Measurements from ENCODE around the gene MVK. TPM values are rescaled to one million over a fixed set of nuclear protein-coding genes. Genes with fewer than 3 reads are reported as not detected.

The MVK gene
- total and polyA plus RNA-seq, 7 donors, result 9.1 to 40.8 (median 13.8) TPM

DNA sequence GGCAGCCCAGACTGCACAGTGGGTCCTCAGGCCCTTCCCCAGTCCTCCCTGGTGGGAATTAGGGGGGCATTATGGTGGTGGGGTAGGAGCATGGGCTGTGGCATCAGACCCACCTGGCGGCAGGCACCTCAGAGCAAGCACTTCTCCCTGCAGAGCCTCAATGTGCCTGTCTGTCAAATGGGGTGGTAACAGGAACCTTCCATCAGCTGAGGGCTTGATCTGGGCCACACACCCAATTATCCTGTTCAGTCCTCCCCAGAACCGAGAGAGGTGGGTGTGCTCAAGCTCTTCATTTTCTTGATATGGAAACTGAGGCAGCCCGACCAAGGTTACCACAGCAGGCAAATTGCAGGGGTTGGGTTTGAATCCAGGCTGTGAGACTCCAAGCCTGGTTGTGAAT, 38.4 kb downstream of the MVK start:
- DNase-seq, result no peak
- no peak for TF ChIP-seq CTCF (IDR thresholded peaks at IDR 0.05)
- TF ChIP-seq POLR2A (IDR thresholded peaks at IDR 0.05), result no peak
- no peak for TF ChIP-seq EP300 (IDR thresholded peaks at IDR 0.05)
- TF ChIP-seq POLR2AphosphoS5 (IDR thresholded peaks at IDR 0.05), result no peak
- 86 to 90% methylated on average over 3 of the region's 3 CpGs for WGBS, 2 donors
- intact Hi-C loops (cut with DNase I), result no loop called here
- no peaks in the 10 kb centered on the region for H3K4me1 ChIP-seq
- no peak overlapping the region for H3K27ac ChIP-seq
- no peaks in the 10 kb centered on the region for H3K36me3 ChIP-seq
- peaks cover 0 to 60% (median 23%) of the 10 kb centered on the region in 3 donors for H3K27me3 ChIP-seq
- no peaks in the 10 kb centered on the region for H3K9me3 ChIP-seq
- H3K4me3 ChIP-seq, result no peak overlapping the region

GRCh38 chr12:109612975-109613502, 39.4 kb downstream of the MVK start:
- no peak overlapping the region for H3K4me3 ChIP-seq
- H3K9me3 ChIP-seq, result no peaks in the 10 kb centered on the region
- TF ChIP-seq POLR2A (IDR thresholded peaks at IDR 0.05) (no peak), CTCF (IDR thresholded peaks at IDR 0.05) (no peak), EP300 (IDR thresholded peaks at IDR 0.05) (no peak), POLR2AphosphoS5 (IDR thresholded peaks at IDR 0.05) (no peak)
- DNase-seq, result no peak
- intact Hi-C loops (cut with DNase I), result no loop called here
- H3K27ac ChIP-seq, result no peak overlapping the region
- WGBS, 2 donors, result 66 to 69% methylated on average over 5 of the region's 5 CpGs
- no peaks in the 10 kb centered on the region for H3K36me3 ChIP-seq
- H3K27me3 ChIP-seq, result peaks cover 0 to 59% (median 20%) of the 10 kb centered on the region in 3 donors
- no peaks in the 10 kb centered on the region for H3K4me1 ChIP-seq

DNA sequence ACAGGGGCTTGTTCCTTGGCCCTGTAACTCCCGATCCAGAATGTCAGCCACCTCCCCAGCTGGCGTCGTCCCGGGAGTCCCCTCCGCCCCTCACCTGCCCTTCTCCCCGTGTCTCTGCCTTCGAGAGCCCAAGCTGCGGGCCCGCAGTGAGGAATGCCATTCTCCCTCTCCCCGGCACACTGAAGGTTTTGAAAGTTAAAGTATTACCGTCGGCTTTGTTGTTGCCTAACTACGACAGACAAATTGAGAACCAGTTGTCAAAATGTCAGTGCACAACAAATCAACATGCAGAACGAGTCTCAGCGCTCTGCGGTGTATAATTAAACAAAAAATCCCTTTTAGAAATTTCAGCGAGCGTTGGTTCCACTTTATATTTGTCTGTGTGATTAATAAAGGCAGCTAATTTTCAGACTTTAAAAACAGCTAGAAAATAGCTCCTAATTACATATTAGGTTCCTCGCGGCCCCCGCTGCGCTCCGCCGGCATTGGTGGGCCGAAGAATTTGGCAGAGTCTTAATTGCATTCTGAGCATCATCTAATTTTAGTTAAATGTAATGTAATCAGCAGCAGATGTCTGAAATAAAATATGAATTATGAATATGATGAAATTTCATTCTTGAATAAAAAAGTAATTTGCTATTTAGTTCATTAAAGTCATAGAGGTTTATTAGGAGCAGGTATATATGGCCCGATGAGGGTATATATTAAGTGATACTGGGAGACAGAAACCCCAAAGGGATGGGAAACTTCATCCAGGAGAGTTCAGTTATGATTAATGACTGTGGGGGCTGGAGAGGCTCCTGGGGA, 40.3 kb downstream of the MVK start:
- no peaks in the 10 kb centered on the region for H3K4me1 ChIP-seq
- H3K27ac ChIP-seq, result no peak overlapping the region
- no peaks in the 10 kb centered on the region for H3K36me3 ChIP-seq
- peaks cover 0 to 52% (median 20%) of the 10 kb centered on the region in 3 donors for H3K27me3 ChIP-seq
- TF ChIP-seq CTCF (IDR thresholded peaks at IDR 0.05) (no peak), EP300 (IDR thresholded peaks at IDR 0.05) (no peak), POLR2A (IDR thresholded peaks at IDR 0.05) (no peak), POLR2AphosphoS5 (IDR thresholded peaks at IDR 0.05) (no peak)
- 66 to 68% methylated on average over 26 of the region's 26 CpGs for WGBS, 2 donors
- no peak overlapping the region for H3K4me3 ChIP-seq
- no peaks in the 10 kb centered on the region for H3K9me3 ChIP-seq
- no peak for DNase-seq
- intact Hi-C loops (cut with DNase I), result no loop called here

DNA sequence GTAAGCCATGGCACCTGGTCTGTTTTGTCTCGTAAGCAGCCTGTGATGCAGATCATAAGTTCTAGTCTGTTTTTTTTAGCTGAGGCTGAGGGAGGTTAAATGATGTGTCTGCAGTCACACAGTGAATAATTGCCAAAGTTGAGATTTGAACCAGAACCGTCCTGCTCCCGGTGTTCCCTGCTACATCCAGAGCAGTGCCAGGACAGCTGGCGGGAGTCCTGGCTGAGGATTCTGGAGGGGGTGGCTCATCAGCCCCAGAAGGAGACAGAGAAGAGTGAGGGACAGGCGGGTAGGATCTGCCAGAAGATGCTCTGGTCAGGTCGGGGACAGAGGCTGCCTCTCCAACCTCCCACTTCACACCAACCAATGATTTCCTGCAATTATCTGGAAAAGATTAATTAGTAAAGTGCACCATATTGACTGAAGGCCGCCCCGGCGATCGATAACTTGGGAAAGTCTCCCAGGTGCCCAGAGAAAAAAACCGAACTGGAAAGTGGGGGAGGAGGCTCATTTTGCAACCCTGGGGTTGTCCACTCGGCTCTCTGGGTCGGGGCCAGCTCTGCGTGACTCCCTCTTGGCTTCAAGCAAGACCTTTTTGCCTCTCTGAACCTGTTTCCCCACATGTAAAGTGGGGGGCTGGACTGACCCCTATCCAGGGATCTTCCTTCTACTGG, 42.1 kb downstream of the MVK start:
- Histone ChIP-seq H3K36me3 (no peaks in the 10 kb centered on the region), H3K4me1 (no peaks in the 10 kb centered on the region), H3K4me3 (no peak overlapping the region), H3K27ac (no peak overlapping the region), H3K9me3 (no peaks in the 10 kb centered on the region), H3K27me3 (peaks cover 0 to 34% (median 20%) of the 10 kb centered on the region in 3 donors)
- DNase-seq, result no peak
- no peak for TF ChIP-seq POLR2A (IDR thresholded peaks at IDR 0.05)
- TF ChIP-seq POLR2AphosphoS5 (IDR thresholded peaks at IDR 0.05), result no peak
- TF ChIP-seq EP300 (IDR thresholded peaks at IDR 0.05), result no peak
- TF ChIP-seq CTCF (IDR thresholded peaks at IDR 0.05), result no peak
- intact Hi-C loops (cut with DNase I), result no loop called here
- WGBS, 2 donors, result 67 to 76% methylated on average over 14 of the region's 14 CpGs
